ENCODE results near the gene TTC39C.

DNA sequence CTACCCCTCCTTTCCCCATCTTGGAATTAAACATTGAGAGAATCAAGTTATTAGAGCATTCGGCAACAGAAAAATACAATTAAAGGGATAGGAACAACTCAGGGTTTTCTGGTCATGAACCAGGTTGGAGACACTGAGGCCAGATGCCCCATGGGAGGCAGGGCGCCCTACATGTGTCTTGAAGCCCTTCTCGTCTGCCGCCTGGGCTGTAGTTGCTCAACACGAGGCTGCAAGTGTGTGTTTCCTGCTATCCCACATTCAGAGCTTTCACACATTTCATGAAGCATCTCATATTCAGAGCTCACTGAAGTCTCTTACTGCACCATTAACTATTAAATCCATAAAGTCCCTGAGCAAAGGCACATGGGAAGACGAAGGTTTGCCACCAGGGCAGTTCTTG is 28.8 kb downstream of the TTC39C start:
- TF ChIP-seq, protein P1, sequence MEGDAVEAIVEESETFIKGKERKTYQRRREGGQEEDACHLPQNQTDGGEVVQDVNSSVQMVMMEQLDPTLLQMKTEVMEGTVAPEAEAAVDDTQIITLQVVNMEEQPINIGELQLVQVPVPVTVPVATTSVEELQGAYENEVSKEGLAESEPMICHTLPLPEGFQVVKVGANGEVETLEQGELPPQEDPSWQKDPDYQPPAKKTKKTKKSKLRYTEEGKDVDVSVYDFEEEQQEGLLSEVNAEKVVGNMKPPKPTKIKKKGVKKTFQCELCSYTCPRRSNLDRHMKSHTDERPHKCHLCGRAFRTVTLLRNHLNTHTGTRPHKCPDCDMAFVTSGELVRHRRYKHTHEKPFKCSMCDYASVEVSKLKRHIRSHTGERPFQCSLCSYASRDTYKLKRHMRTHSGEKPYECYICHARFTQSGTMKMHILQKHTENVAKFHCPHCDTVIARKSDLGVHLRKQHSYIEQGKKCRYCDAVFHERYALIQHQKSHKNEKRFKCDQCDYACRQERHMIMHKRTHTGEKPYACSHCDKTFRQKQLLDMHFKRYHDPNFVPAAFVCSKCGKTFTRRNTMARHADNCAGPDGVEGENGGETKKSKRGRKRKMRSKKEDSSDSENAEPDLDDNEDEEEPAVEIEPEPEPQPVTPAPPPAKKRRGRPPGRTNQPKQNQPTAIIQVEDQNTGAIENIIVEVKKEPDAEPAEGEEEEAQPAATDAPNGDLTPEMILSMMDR (conservative IDR thresholded peaks at IDR 0.05; ENCODE audit: low read length) = no peak
- TF ChIP-seq EZH2phosphoT487 (IDR thresholded peaks at IDR 0.05; ENCODE audit: borderline replicate concordance, low read depth, low read length) = no peak
